Sigmoid colon (tissue), 4 donors: ENCODE measurements around the gene PITHD1.

Experiments used
- CTCF ChIP-seq, 4 experiments: fragments of 450-650 bp in 3 of 4; fragments of 200-600 bp in 1 of 4; IDR thresholded peaks; one replicate each; pipeline ENCODE4 v1.5.1; 2016 to 2019; ENCODE audit warnings: antibody characterized with exemption in 4 of 4, mild to moderate bottlenecking in 3 of 4, moderate library complexity in 2 of 4
- EP300 ChIP-seq, 4 donors: sonication (generic); formaldehyde crosslinking; IDR thresholded peaks; one replicate each; pipeline ENCODE4 v1.6.1; 2017; ENCODE audit warnings: antibody characterized with exemption in 4 of 4

- TF ChIP-seq CTCF (IDR thresholded peaks at IDR 0.05) (no peak), EP300 (IDR thresholded peaks at IDR 0.05) (no peak)
These were observed 46.5 kb downstream of the PITHD1 start for GRCh38 chr1:23824711-23825075.
